K562 (cell line): Measurements from ENCODE around the gene C20orf141. TPM values are rescaled to one million over a fixed set of nuclear protein-coding genes. Genes with fewer than 3 reads are reported as not detected.

Experiments used
- ATAC-seq: fragments of 200-7000 bp; cut with Tn5 transposase; 3 replicates; pipeline ENCODE4 v1.9.1; 2020; ENCODE audit warnings: moderate library complexity
- BruUV-seq: library from RNA; stranded (reverse); fragments of 400-500 nt; replicated peaks from 2 replicates; lab custom pipeline; 2021; lab: Mats Ljungman, UMichigan
- CTCF ChIA-PET: fragments of 300-600 bp; formaldehyde crosslinking; extraction: SDS; loops from one replicate; lab custom pipeline; 2021; ENCODE audit warnings: low intra/inter-chr PET ratio; lab: Yijun Ruan, JAX
- POLR2A ChIA-PET: fragments of 300-600, 350-650 bp; sonication (Branson Sonifier 250); formaldehyde crosslinking; extraction: SDS; loops from one replicate; lab custom pipeline; 2021; ENCODE audit warnings: antibody characterized with exemption, inconsistent platforms; lab: Yijun Ruan, JAX
- DNase-seq, 4 experiments: peaks; one replicate each; pipeline versions ENCODE4 v3.0.0 to v3.0.0-alpha.2; 2011 to 2018; ENCODE audit warnings: low spot score in 3 of 4, mixed read lengths in 3 of 4; ENCODE audit errors: extremely low read depth in 1 of 4
- FAIRE-seq: peaks from 2 replicates; lab custom pipeline; 2011; peaks lifted over from hg19 to GRCh38; lab: Jason Lieb, UNC
- H2AFZ ChIP-seq: 2 replicates; pipeline ENCODE4 v1.6.0; 2011; ENCODE audit warnings: low read depth, low read length, control low read depth, inconsistent platforms
- H3K27ac ChIP-seq: fragments of 200-600 bp; 3 replicates; pipeline ENCODE4 v1.8.0; 2011; ENCODE audit warnings: low read depth, mild to moderate bottlenecking, control low read depth, inconsistent platforms, low read length, moderate library complexity, mixed read lengths; ENCODE audit errors: extremely low read depth
- H3K27me3 ChIP-seq, 2 experiments: fragments of 300-600 bp in 1 of 2; 2 replicates in 1 of 2; 3 replicates in 1 of 2; pipeline versions ENCODE4 v1.6.0 to v1.8.0; 2011; ENCODE audit warnings: inconsistent platforms in 2 of 2, low read length in 2 of 2, mild to moderate bottlenecking in 1 of 2, mixed read lengths in 1 of 2, moderate library complexity in 1 of 2; ENCODE audit not compliant: control insufficient read depth in 2 of 2, insufficient read depth in 2 of 2
- H3K36me3 ChIP-seq: fragments of 300-600 bp; 3 replicates; pipeline ENCODE4 v1.8.0; 2011; ENCODE audit warnings: mild to moderate bottlenecking, low read length, inconsistent platforms; ENCODE audit not compliant: control insufficient read depth, insufficient read depth
- H3K4me1 ChIP-seq, 2 experiments: fragments of 200-600 bp in 1 of 2; replicated peaks in 1 of 2; 2 replicates in 1 of 2; 3 replicates in 1 of 2; pipeline versions ENCODE4 v1.5.1 to v1.8.0; 2011; ENCODE audit warnings: inconsistent platforms in 2 of 2, low read length in 2 of 2, mild to moderate bottlenecking in 1 of 2, mixed read lengths in 1 of 2, moderate library complexity in 1 of 2; ENCODE audit not compliant: control insufficient read depth in 2 of 2, insufficient read depth in 2 of 2
- H3K4me2 ChIP-seq: 2 replicates; pipeline ENCODE4 v1.6.1; 2011; ENCODE audit warnings: low read length, control low read depth, inconsistent platforms, mixed read lengths; ENCODE audit not compliant: insufficient read depth
- H3K4me3 ChIP-seq: fragments of 200-600 bp; sonication (generic), shearing (Covaris generic); 2 replicates; pipeline ENCODE4 v1.5.1; 2016; ENCODE audit warnings: control low read depth, inconsistent platforms
- H3K79me2 ChIP-seq: fragments of 200-600 bp; 3 replicates; pipeline ENCODE4 v1.8.0; 2011; ENCODE audit warnings: low read length, inconsistent platforms; ENCODE audit not compliant: control insufficient read depth, insufficient read depth
- H3K9ac ChIP-seq, 2 experiments: 2 replicates each; pipeline versions ENCODE4 v1.6.0 to v1.6.1; 2011; ENCODE audit warnings: low read depth in 2 of 2, low read length in 2 of 2, control low read depth in 1 of 2, inconsistent platforms in 1 of 2, mild to moderate bottlenecking in 1 of 2, mixed read lengths in 1 of 2; ENCODE audit not compliant: insufficient read depth in 1 of 2
- H3K9me1 ChIP-seq: one replicate; pipeline ENCODE4 v1.6.0; 2011; ENCODE audit warnings: inconsistent platforms, mild to moderate bottlenecking, low read length, moderate library complexity; ENCODE audit not compliant: control insufficient read depth, insufficient read depth
- H3K9me3 ChIP-seq: replicated peaks from 2 replicates; pipeline ENCODE4 v1.5.1; 2011; ENCODE audit warnings: low read depth, low read length, inconsistent platforms; ENCODE audit not compliant: control insufficient read depth, insufficient read depth
- H4K20me1 ChIP-seq: replicated peaks from 2 replicates; pipeline ENCODE4 v1.6.1; 2011; ENCODE audit warnings: low read length, inconsistent platforms, mixed read lengths; ENCODE audit not compliant: control insufficient read depth, insufficient read depth
- MEF2D ChIP-seq: conservative IDR thresholded peaks from 2 replicates; pipeline ENCODE4 v1.6.1; 2016; ENCODE audit warnings: low read depth, missing genetic modification characterization, missing compliant biosample characterization
- ZBTB40 ChIP-seq, 2 experiments: fragments of 450-650 bp in 1 of 2; sonication (generic) in 1 of 2; formaldehyde crosslinking in 1 of 2; IDR thresholded peaks; 2 replicates each; pipeline versions ENCODE4 v1.7.1 to v1.9.0; 2016 to 2022; ENCODE audit warnings: inconsistent platforms in 1 of 2, mild to moderate bottlenecking in 1 of 2, missing genetic modification reagents in 1 of 2
- WGBS: fragments of 100-300 bp; shearing (Covaris generic); methylation state at CpG from one replicate; pipeline ENCODE4 v1.1.6; 2016; ENCODE audit warnings: low coverage, mixed read lengths; ENCODE audit not compliant: insufficient coverage; ENCODE audit errors: missing lambda C conversion rate; 5-methylcytosine and 5-hydroxymethylcytosine counted together
- in situ Hi-C: fragments of 300-500 bp; cut with MboI; formaldehyde crosslinking; loops from 4 replicates; pipeline ENCODE4 v1.15.0; 2018; ENCODE audit warnings: inconsistent platforms, mixed read lengths
- intact Hi-C: fragments of 100-400 bp; cut with micrococcal nuclease; formaldehyde crosslinking; loops from 2 replicates; pipeline ENCODE4 v1.14.2; 2022
- polyA plus RNA-seq, 8 experiments: library from polyadenylated mRNA; depleted of rRNA in 4 of 8; stranded (reverse) in 5 of 8; unstranded in 3 of 8; fragments of >200 nt; fragmentation: Nextera tagmentation in 2 of 8; fragmentation: Illumina TruSeq in 1 of 8; extraction: Ambion mirVana in 2 of 8; extraction: Trizol in 1 of 8; gene quantifications; 2 replicates each; pipeline versions ENCODE4 v1.2.1 to v1.2.3, GENCODE V29; 2011 to 2014; ENCODE audit warnings: inconsistent platforms in 1 of 8, missing spikeins in 1 of 8
- total RNA-seq, 7 experiments: library from RNA; depleted of rRNA in 6 of 7; stranded (reverse); fragments of >200 nt in 6 of 7; fragmentation: Illumina TruSeq in 2 of 7; extraction: Trizol in 2 of 7; gene quantifications; 2 replicates each; pipeline versions ENCODE4 v1.2.1 to v1.2.3, GENCODE V29; 2011 to 2021; ENCODE audit warnings: low replicate concordance in 1 of 7

C20orf141 gene
- total and polyA plus RNA-seq, 9 of the 15 experiments (the other 6 are each of a cell fraction or from before 2014, with no cell fraction given) = not detected

GRCh38 chr20:2825761-2826160 is 11.0 kb downstream of the C20orf141 start:
- TF ChIP-seq ZBTB40 (IDR thresholded peaks at IDR 0.05) = peak; percentile 38; the same call in 1 of the 2 replicates
- TF ChIP-seq ZBTB40 (CRISPR knock-in tag; IDR thresholded peaks at IDR 0.05) = no peak
- TF ChIP-seq MEF2D (tag) = no peak
- POLR2A ChIA-PET = no interaction called here
- no peak for FAIRE-seq

More at GRCh38 chr20:2825761-2826160, 11.0 kb downstream of the C20orf141 start:
- Histone ChIP-seq H3K4me1 (peaks cover 5 to 13% of the 10 kb centered on the region in 2 experiments; a peak in 3 of 5 replicates), H3K79me2 (no peaks in the 10 kb centered on the region), H3K27ac (no peak overlapping the region), H3K4me3 (no peak overlapping the region), H3K27me3 (no peaks in the 10 kb centered on the region), H2AFZ (no peak overlapping the region), H3K36me3 (no peaks in the 10 kb centered on the region), H3K9ac (no peak overlapping the region), H4K20me1 (no peaks in the 10 kb centered on the region), H3K9me3 (no peaks in the 10 kb centered on the region), H3K9me1 (no peaks in the 10 kb centered on the region), H3K4me2 (no peak overlapping the region)
- in situ Hi-C loops = no loop called here
- CTCF ChIA-PET = no interaction called here
- WGBS = 68% methylated on average over 2 of the region's 2 CpGs
- ATAC-seq (no peak), DNase-seq (no peak)
- intact Hi-C loops = no loop called here
- no TSS peak for BruUV-seq
